ENCODE data around the gene HIVEP2.
A peak's percentile ranks its signal among the peaks of the same experiment; 100 is the strongest.

HIVEP2 gene

DNA sequence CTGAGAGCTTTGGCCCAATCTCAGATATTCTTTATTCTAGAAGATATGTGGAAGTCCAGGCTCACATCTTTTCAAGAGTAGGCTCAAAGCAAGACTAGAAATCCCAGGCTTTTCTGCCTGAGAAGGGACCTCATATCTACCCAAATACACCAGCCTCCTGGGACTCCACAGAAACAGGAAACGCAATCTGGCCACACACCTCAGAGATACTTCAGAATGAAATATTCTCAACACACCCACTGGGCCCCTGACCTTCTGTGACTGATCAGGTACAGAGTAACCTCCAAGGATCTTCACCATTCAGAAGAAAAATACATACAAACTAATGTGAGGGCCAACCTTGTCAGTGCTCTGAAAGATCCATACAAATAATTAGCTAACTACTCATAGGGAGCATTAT lies 183.2 kb downstream of the HIVEP2 start:
- in situ Hi-C loops (cut with HindIII; ENCODE audit: low sequenced_read_pairs): no loop called here
- H3K4me3 ChIP-seq (ENCODE audit: low read depth, low read length): no peak overlapping the region
- TF ChIP-seq, protein P1, sequence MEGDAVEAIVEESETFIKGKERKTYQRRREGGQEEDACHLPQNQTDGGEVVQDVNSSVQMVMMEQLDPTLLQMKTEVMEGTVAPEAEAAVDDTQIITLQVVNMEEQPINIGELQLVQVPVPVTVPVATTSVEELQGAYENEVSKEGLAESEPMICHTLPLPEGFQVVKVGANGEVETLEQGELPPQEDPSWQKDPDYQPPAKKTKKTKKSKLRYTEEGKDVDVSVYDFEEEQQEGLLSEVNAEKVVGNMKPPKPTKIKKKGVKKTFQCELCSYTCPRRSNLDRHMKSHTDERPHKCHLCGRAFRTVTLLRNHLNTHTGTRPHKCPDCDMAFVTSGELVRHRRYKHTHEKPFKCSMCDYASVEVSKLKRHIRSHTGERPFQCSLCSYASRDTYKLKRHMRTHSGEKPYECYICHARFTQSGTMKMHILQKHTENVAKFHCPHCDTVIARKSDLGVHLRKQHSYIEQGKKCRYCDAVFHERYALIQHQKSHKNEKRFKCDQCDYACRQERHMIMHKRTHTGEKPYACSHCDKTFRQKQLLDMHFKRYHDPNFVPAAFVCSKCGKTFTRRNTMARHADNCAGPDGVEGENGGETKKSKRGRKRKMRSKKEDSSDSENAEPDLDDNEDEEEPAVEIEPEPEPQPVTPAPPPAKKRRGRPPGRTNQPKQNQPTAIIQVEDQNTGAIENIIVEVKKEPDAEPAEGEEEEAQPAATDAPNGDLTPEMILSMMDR (IDR thresholded peaks at IDR 0.05; ENCODE audit: low read depth, low read length): no peak
- no peak for DNase-seq (ENCODE audit: low read depth, low spot score)

DNA sequence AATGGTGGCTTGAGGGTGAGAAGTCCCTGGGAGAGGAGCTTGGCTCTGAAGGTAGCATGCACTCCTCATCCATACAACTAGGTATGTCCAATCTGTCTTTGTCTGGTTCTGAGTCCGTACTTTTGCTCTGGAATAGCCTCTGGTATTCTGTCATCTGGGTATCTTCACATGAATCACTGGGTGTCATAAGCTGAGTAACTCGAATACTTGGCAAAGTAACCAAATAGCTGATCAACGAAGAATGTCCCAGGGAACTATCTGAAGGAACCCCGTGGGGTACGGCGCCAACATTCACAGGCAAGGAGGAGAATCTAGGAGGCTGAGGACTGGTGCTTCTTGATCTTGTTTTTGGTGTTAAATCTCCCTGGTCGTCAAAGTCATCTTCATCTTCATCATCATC lies 184.8 kb downstream of the HIVEP2 start:
- DNase-seq (ENCODE audit: low read depth, low spot score): peak; percentile 29
- TF ChIP-seq, protein P1 (IDR thresholded peaks at IDR 0.05; ENCODE audit: low read depth, low read length): no peak
- H3K4me3 ChIP-seq (ENCODE audit: low read depth, low read length): no peak overlapping the region
- in situ Hi-C loops (cut with HindIII; ENCODE audit: low sequenced_read_pairs): no loop called here

DNA sequence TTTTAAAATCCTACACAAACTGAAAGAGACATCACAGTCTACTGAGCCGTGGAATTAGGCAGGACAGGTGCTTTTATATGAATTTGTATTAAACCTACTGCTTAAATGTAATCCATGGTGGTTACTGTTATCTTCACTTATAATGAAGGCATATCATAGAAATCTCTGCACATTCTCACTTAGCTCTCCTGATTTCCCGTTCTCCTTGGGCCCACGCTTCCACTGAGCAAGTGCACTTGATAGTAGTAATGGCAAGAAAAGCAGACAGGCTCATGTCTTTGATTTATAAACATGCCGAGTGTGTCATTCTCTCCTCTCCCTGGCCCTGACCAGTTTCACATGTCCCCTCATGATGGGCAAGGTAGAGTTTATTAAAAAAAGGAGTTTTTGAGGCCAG lies 186.3 kb downstream of the HIVEP2 start:
- in situ Hi-C loops (cut with HindIII; ENCODE audit: low sequenced_read_pairs): no loop called here
- TF ChIP-seq, protein P1 (IDR thresholded peaks at IDR 0.05; ENCODE audit: low read depth, low read length): no peak
- H3K4me3 ChIP-seq (ENCODE audit: low read depth, low read length): no peak overlapping the region
- DNase-seq (ENCODE audit: low read depth, low spot score): no peak

DNA sequence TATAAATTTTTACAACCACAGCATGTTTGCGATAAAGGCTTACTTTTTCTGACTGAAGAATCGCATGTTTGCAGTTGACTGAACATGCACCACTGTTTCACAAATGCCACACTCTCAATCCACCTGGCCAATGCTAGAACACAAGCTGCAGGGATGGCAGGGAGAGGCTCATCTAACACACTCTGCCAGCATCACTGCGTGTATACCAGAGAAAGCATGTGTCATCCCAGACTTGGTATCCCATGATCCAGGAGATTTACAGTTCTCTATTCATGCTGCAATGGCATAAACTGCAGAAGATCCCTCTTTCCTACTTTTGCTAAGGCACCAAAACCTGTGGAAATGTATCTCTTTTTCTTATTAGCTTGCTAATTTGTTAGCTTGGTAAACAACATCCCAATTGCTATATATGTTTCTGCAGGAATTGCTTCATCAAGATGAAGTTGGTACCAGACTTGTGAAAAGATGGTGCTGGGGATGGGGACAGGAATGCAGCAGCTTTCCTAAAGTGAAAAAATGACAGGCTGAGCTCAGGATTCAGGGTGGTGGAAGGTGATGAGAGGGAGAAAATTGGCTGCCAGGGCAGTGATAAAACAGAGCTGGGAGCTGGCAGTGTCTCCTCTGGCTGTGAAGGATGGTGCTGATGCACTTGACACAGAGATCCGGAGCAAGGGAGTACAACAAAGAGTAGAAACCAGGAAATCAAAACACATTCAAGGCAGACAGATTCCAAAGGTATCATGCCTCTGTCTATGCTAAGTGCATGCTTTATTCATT lies 186.9 kb downstream of the HIVEP2 start:
- in situ Hi-C loops (cut with HindIII; ENCODE audit: low sequenced_read_pairs): no loop called here
- TF ChIP-seq, protein P1 (IDR thresholded peaks at IDR 0.05; ENCODE audit: low read depth, low read length): no peak
- H3K4me3 ChIP-seq (ENCODE audit: low read depth, low read length): no peak overlapping the region
- no peak for DNase-seq (ENCODE audit: low read depth, low spot score)

DNA sequence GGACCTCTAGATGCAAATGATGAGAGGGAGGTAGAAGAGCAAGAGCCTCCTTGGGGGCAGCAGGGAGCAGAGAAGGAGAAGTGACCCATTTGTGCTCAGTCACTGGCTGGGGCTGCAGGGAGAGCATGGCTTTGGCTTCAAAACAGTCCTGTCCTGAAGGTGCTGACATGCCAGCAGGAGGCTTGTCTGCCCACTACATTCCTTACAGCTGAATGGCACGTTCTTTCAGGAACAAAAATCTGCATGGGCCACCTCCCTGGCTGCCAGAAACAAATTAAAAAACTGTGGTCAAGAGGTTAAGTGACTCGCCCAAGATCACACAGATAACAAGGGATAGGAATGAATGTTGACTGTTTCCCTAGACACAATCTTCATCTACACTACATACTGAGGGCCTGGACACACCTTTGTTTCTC lies 188.8 kb downstream of the HIVEP2 start:
- DNase-seq (ENCODE audit: low read depth, low spot score): peak; percentile 35
- H3K4me3 ChIP-seq (ENCODE audit: low read depth, low read length): no peak overlapping the region
- TF ChIP-seq, protein P1 (IDR thresholded peaks at IDR 0.05; ENCODE audit: low read depth, low read length): no peak
- in situ Hi-C loops (cut with HindIII; ENCODE audit: low sequenced_read_pairs): no loop called here

DNA sequence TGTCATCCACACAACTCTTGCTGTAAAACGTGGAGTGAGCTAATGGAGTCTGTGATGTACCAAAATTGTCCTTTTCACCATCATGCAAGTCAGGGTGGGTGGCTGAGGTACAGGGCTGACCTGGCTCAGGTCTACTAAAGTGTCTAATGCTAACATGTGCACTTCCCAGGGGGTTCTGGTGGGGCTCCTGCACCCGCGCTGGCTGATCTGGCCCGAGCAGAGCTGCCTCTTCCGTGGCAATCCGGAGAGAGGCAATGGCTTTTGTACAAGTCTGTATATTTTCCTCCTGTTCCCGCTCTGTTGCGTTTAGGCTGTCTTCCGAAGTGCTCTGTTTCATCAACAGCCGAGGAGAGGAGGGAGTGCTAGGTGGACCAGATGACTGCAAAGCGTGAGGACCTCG lies 191.8 kb downstream of the HIVEP2 start:
- TF ChIP-seq, protein P1 (IDR thresholded peaks at IDR 0.05; ENCODE audit: low read depth, low read length): no peak
- H3K4me3 ChIP-seq (ENCODE audit: low read depth, low read length): no peak overlapping the region
- in situ Hi-C loops (cut with HindIII; ENCODE audit: low sequenced_read_pairs): no loop called here
- no peak for DNase-seq (ENCODE audit: low read depth, low spot score)
